GM20000 (cell line): ENCODE results near the gene CBX2.

Experiments used
- DNase-seq: peaks from one replicate; pipeline ENCODE4 v3.0.0; 2012; ENCODE audit warnings: low spot score
- TF ChIP-seq, protein P1 (sequence below): IDR thresholded peaks from 2 replicates; pipeline ENCODE4 v1.5.1; 2012; ENCODE audit warnings: mild to moderate bottlenecking, control low read depth; ENCODE audit errors: extremely low read depth, missing control alignments

Gene CBX2

DNA sequence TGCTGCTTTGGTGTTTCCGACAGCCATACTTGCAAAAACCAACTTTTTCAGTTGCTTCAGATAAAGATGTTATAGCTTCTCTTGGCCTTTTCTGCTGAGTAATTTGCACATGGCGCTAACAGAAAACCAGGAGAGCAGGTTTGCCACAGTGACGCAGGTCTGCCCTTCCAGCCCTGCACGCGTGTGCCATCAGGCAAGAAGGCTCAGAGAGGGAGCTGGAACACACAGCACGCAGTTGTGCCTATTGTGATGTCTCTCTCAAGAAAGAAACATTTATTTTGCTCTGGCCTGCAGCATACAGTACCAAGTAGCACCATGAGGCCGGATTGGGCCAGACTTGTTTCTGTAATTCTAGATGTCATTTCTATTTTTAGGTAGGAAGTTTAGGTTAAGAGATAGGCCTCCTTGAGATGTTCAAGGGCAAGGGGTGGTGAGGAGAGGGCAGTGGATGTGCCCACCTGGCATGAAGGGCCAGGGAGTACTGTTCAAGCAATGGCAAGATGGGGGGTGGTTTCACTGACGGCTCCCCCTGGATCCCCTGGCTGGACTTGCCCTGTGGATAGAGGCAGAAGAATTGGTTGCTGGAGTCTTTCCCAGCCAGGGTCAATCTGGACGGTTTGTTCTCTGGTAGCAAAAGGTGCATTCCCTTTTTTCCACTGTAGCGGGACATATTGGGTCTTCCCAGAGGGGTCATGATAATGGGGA, 1.9 kb downstream of the CBX2 start:
- TF ChIP-seq, protein P1, sequence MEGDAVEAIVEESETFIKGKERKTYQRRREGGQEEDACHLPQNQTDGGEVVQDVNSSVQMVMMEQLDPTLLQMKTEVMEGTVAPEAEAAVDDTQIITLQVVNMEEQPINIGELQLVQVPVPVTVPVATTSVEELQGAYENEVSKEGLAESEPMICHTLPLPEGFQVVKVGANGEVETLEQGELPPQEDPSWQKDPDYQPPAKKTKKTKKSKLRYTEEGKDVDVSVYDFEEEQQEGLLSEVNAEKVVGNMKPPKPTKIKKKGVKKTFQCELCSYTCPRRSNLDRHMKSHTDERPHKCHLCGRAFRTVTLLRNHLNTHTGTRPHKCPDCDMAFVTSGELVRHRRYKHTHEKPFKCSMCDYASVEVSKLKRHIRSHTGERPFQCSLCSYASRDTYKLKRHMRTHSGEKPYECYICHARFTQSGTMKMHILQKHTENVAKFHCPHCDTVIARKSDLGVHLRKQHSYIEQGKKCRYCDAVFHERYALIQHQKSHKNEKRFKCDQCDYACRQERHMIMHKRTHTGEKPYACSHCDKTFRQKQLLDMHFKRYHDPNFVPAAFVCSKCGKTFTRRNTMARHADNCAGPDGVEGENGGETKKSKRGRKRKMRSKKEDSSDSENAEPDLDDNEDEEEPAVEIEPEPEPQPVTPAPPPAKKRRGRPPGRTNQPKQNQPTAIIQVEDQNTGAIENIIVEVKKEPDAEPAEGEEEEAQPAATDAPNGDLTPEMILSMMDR, result no peak
- no peak for DNase-seq

DNA sequence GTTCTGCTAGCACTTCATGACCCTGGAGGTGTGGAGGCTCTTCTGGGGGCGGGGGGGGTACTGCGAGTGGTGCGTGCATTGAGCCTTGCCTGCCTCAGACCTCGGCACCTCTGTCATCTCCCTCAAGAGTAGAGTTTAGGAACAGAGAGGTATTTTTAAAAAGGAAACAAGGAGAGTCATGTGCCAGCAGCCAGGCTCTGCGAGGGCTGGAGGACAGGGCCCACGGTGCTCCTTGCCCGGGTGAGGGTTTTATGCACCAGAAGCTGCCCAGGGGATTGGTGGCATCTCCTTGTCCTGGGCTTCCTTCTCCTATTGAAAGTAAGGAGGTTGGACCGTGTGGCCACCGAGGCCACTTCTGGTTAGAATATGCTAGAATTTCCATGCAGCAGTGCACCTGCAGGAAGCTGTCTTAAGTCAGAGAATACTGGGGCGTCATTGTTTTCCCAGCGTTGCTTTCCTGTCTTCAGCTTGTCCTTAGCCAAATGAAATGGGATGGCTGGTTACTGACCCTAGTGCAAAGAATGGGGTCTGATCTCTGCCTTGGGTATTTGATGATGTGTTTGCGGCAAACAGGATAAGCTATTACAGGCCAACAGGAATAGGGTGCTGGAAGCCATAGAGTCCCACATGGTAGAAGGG, 3.2 kb downstream of the CBX2 start:
- TF ChIP-seq, protein P1, result no peak
- DNase-seq, result no peak

DNA sequence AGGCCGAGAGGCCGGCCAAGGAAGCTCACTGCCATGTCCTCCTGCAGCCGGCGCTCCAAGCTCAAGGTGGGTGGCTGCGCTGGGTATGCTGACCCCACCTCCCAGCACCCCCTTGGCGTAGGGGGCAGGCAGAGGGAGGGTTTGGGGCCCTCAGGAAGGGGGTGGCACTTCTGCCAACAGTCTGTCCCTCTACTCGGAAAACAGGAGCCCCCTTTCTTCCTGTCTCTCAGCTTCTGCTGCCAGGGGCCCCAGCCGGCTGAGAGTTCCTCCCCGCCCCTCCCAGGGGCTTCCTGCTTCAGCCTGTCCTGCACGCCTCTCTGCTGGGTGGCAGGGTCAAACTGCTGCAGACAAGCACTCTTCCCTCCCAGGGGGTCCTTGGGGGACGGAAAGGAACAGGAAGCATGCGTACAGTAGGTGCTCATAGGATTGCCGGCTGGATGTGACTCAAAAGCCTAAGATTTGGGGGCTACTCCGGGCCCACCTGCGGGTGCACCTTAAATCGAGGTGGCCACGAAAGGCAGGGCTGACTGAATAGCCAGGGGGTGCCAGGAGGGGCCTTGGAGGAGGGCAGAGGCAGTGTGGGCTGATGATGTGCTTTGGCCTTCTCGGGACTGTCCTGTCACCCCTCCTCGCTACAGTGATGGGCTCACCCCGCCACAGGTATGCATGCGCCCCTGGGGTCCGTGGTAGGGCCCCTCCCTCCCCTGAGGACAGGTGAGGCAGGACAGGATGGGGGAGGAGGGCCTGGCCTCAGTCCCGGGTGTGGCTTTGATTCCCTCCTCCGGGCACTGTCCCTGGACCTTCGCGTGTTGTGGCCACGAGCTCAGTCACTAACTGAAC, 4.0 kb downstream of the CBX2 start:
- no peak for DNase-seq
- TF ChIP-seq, protein P1, result no peak

DNA sequence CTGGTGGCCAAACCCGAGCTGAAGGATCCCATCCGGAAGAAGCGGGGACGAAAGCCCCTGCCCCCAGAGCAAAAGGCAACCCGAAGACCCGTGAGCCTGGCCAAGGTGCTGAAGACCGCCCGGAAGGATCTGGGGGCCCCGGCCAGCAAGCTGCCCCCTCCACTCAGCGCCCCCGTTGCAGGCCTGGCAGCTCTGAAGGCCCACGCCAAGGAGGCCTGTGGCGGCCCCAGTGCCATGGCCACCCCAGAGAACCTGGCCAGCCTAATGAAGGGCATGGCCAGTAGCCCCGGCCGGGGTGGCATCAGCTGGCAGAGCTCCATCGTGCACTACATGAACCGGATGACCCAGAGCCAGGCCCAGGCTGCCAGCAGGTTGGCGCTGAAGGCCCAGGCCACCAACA, 5.9 kb downstream of the CBX2 start:
- DNase-seq, result no peak
- TF ChIP-seq, protein P1, result no peak

DNA sequence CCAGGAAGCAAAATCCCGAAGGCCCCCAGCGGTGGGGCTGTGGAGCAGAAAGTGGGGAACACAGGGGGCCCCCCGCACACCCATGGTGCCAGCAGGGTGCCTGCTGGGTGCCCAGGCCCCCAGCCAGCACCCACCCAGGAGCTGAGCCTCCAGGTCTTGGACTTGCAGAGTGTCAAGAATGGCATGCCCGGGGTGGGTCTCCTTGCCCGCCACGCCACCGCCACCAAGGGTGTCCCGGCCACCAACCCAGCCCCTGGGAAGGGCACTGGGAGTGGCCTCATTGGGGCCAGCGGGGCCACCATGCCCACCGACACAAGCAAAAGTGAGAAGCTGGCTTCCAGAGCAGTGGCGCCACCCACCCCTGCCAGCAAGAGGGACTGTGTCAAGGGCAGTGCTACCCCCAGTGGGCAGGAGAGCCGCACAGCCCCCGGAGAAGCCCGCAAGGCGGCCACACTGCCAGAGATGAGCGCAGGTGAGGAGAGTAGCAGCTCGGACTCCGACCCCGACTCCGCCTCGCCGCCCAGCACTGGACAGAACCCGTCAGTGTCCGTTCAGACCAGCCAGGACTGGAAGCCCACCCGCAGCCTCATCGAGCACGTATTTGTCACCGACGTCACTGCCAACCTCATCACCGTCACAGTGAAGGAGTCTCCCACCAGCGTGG, 6.5 kb downstream of the CBX2 start:
- TF ChIP-seq, protein P1, result no peak
- DNase-seq, result no peak

DNA sequence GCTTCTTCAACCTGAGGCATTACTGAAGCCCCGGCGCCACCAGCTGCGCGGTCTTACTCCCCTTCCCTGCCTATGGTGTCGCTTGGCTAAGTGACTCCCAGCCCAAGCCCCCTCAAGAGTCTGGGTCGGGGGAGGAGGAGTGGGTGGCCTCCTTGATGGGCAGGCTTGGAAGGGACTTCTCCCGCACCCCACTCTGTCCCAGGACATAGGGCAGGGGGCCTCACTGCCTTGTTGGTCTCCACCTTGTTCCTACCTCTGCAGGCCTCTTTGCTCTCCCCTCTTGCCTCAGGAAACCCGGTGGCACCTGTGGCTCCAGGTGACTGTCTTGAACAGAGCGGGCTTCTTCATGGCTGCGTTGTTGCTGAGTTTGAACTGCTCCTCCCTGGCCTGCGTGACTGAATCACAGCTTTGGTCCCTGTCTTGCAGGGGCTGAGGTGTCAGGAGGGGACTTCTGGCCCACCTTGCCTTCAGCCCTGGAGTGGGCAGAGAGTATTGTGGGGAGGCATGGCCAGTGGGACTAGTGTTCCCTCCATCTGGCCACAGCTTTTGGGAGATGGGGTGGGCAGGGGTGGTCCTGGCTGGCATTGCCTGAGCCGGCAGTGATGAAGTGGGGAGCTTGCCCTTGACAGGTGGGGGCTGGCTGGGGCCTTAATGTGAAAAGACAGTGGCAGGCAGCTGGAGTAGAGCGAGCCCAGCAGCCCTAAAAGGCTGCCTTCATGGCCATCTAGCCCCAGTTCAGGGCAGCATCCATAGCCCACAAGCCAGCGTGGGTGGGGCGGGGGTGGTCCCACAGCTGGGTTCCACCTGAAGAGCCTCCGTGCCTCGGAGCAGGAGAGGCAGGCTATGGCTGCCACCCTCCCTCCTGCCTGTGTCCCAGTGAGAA, 7.3 kb downstream of the CBX2 start:
- TF ChIP-seq, protein P1, result no peak
- no peak for DNase-seq
